SJSA1 (cell line): ENCODE data around the gene MAP2K2. TPM values are rescaled to one million over a fixed set of nuclear protein-coding genes. Genes with fewer than 3 reads are reported as not detected.

Experiments
- DNase-seq, 2 experiments: peaks; one replicate each; pipeline ENCODE4 v3.0.0-alpha.2; 2015 to 2020; ENCODE audit warnings: low spot score in 2 of 2, low read depth in 1 of 2
- H3K27ac ChIP-seq: fragments of 250-450 bp; sonication (Bioruptor Pico); 2 replicates; pipeline ENCODE4 v1.5.1; 2020; ENCODE audit warnings: mild to moderate bottlenecking, moderate library complexity
- H3K27me3 ChIP-seq: fragments of 250-450 bp; sonication (Bioruptor Pico); replicated peaks from 2 replicates; pipeline ENCODE4 v1.5.1; 2020; ENCODE audit warnings: mild to moderate bottlenecking, moderate library complexity
- H3K36me3 ChIP-seq: fragments of 250-450 bp; sonication (Bioruptor Pico); 2 replicates; pipeline ENCODE4 v1.5.1; 2020; ENCODE audit warnings: mild to moderate bottlenecking
- H3K4me1 ChIP-seq: fragments of 250-450 bp; sonication (Bioruptor Pico); replicated peaks from 2 replicates; pipeline ENCODE4 v1.6.1; 2021; ENCODE audit warnings: mild to moderate bottlenecking
- H3K4me3 ChIP-seq: fragments of 250-450 bp; sonication (Bioruptor Pico); 2 replicates; pipeline ENCODE4 v1.5.1; 2020; ENCODE audit warnings: mild to moderate bottlenecking
- H3K9me3 ChIP-seq: fragments of 250-450 bp; sonication (Bioruptor Pico); replicated peaks from 2 replicates; pipeline ENCODE4 v1.5.1; 2020; ENCODE audit warnings: mild to moderate bottlenecking
- total RNA-seq: library from RNA; depleted of rRNA; stranded (reverse); fragments of >200 nt; shearing (Covaris generic); gene quantifications from 2 replicates; pipeline ENCODE4 v1.2.3, GENCODE V29; 2014

Gene MAP2K2
- total RNA-seq, 1 experiment from 2014 or later: 188 TPM

- Histone ChIP-seq H3K4me1 (peaks cover 5% of the 10 kb centered on the region), H3K27me3 (0 out of 2 replicates have a peak, but pooled peaks cover 4% of the 10 kb centered on the region), H3K4me3 (no peak overlapping the region), H3K9me3 (no peaks in the 10 kb centered on the region), H3K27ac (no peak overlapping the region), H3K36me3 (peaks cover 10% of the 10 kb centered on the region)
- DNase-seq: no peak
Measured at GRCh38 chr19:4069331-4069959, 54.5 kb downstream of the MAP2K2 start.

- Histone ChIP-seq H3K9me3 (no peaks in the 10 kb centered on the region), H3K4me1 (peaks cover 17% of the 10 kb centered on the region), H3K27me3 (0 out of 2 replicates have a peak, but pooled peaks cover 4% of the 10 kb centered on the region), H3K36me3 (peaks cover 21% of the 10 kb centered on the region), H3K4me3 (peak overlapping the region; percentile 95), H3K27ac (no peak overlapping the region)
- no peak for DNase-seq
Measured at GRCh38 chr19:4068047-4068966, 55.6 kb downstream of the MAP2K2 start.

- Histone ChIP-seq H3K9me3 (no peaks in the 10 kb centered on the region), H3K4me3 (peak overlapping the region; percentile 95), H3K27ac (no peak overlapping the region), H3K36me3 (peaks cover 29% of the 10 kb centered on the region), H3K4me1 (peaks cover 18% of the 10 kb centered on the region), H3K27me3 (0 out of 2 replicates have a peak, but pooled peaks cover 4% of the 10 kb centered on the region)
- DNase-seq: peak in 1 of 2 experiments; percentile 41
Measured at GRCh38 chr19:4067396-4068046, 56.4 kb downstream of the MAP2K2 start.

GRCh38 chr19:4066682-4067395, 57.1 kb downstream of the MAP2K2 start, which contains the start of gene ZBTB7A:
Gene ZBTB7A (minus strand): TSS chr19:4066899. CDS start chr19:4055232, 11,667 bp downstream.
- no peaks in the 10 kb centered on the region for H3K9me3 ChIP-seq
- H3K4me1 ChIP-seq: peaks cover 18% of the 10 kb centered on the region
- H3K4me3 ChIP-seq: peak within 1 kb of the TSS; percentile 95
- peaks cover 36% of the 10 kb centered on the region for H3K36me3 ChIP-seq
- H3K27ac ChIP-seq: peak within 1 kb of the TSS; percentile 42; the same call in 1 of the 2 replicates
- peak; percentile 49 to 85 for DNase-seq
- H3K27me3 ChIP-seq: 0 out of 2 replicates have a peak, but pooled peaks cover 4% of the 10 kb centered on the region

DNA sequence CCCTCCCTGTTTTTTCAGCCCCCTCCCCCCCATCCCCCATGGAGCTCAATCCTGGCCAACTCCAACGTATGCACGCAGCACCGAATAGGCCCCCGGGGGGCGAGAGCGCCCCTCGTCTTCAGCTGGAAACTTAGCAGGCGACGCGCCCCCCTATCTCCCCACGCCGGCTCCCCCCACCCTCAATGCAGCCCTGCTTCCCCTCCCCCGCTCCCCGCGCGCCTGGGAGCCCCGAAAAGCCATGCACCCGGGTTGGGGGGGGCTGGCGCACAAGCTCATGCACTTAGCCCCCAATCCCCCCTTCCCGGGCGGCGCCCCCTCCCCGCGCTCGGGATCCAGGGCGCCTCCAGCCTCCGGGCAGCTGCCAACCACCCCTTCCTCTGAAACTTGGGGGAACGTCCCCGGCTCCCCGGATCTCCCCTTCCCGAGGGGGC, 57.7 kb downstream of the MAP2K2 start:
- DNase-seq: no peak
- Histone ChIP-seq H3K27ac (peak overlapping the region; percentile 42; the same call in 1 of the 2 replicates), H3K4me3 (peak overlapping the region; percentile 95)

DNA sequence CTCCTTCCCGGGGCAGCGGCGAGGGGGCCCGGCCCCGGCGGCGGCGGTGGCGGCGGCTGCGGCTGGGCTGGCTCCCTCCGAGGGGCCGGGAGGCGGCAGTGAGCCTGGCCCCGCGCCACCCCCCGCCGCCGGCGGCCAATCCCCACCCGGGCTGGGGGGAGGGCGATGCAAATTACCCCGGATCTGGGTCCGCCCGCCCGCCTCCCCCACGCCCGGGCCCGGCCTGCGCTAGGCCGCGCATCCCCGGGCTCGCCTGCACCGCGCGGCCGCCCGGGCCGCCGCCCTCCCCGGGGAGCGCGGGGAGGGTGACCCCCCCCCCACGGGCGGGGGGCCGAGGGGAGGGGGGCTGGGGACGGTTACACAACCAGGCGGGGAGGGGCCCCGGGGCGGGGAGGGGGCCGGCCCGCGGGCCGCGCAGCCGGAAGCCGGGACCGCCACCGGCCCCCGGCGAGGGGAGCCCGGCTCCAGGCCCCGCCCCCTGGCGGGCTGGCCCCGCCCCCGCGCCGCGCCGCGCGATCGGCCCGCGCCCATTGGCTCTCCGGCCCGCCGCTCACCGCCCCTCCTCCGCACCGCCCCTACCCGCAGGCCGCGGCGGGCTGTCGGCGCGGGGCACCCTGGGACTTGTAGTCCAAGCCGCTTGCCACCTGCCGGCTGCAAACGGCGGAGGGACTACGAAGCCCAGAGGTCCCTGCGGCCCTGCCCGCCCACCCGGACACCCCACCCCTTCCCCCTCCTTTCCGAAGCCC, 58.3 kb downstream of the MAP2K2 start:
- peaks cover 42% of the 10 kb centered on the region for H3K36me3 ChIP-seq
- H3K4me1 ChIP-seq: peaks cover 18% of the 10 kb centered on the region
- no peaks in the 10 kb centered on the region for H3K9me3 ChIP-seq
- H3K4me3 ChIP-seq: peak overlapping the region; percentile 89
- peak; percentile 85 to 97 for DNase-seq
- no peak overlapping the region; the same call in 1 of the 2 replicates for H3K27ac ChIP-seq
- H3K27me3 ChIP-seq: 0 out of 2 replicates have a peak, but pooled peaks cover 4% of the 10 kb centered on the region

More for the DNA sequence above, 57.7 kb downstream of the MAP2K2 start:
- Histone ChIP-seq H3K9me3 (no peaks in the 10 kb centered on the region), H3K27me3 (0 out of 2 replicates have a peak, but pooled peaks cover 4% of the 10 kb centered on the region), H3K4me1 (peaks cover 18% of the 10 kb centered on the region), H3K36me3 (peaks cover 41% of the 10 kb centered on the region)

DNA sequence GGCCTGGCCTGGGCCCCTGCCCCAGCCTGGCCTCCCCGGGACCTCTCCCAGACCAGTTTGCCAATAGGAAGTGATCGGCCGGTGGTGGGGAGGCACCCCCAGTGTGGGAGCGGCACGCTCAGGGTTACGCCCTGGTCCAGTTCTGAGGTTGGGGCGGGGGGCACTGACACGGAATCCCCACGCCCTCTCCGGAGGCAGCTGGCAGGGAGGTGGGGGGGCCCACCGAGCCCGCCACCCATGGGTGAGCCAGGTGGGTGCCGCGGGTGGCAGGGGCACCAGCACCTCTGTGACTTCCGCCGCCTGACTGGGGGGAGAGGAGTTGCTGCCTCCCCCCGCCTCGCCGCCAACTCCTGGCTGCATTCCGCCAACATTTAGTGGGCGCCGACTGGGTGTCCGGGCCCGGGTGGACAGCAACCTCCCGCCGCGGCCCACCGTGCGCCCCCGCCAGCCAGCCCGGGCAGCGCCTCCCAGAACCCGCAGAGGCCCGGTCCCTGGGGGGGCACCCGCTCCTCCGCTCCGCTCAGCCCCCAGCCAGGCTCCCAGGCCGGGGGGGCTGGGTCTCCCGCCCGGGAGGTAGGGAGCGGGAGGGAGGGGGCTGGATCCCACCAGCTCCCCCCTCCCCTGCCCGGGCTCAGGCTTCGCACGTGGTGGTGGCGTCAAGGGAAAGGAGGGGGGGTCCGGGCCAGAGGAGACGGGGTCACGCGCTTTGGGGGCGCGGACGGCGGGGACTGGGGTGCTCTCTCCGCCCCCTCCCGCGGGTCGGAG, 59.2 kb downstream of the MAP2K2 start:
- H3K36me3 ChIP-seq: peaks cover 51% of the 10 kb centered on the region
- H3K27ac ChIP-seq: peak overlapping the region; percentile 84
- H3K4me3 ChIP-seq: peak overlapping the region; percentile 89
- H3K9me3 ChIP-seq: no peaks in the 10 kb centered on the region
- H3K4me1 ChIP-seq: peaks cover 20% of the 10 kb centered on the region
- 0 out of 2 replicates have a peak, but pooled peaks cover 4% of the 10 kb centered on the region for H3K27me3 ChIP-seq
- peak; percentile 40 to 58 for DNase-seq

GRCh38 chr19:4064149-4064495, 59.8 kb downstream of the MAP2K2 start:
- Histone ChIP-seq H3K9me3 (no peaks in the 10 kb centered on the region), H3K27ac (peak overlapping the region; percentile 84), H3K36me3 (peaks cover 55% of the 10 kb centered on the region), H3K27me3 (0 out of 2 replicates have a peak, but pooled peaks cover 4% of the 10 kb centered on the region), H3K4me1 (peaks cover 25% of the 10 kb centered on the region), H3K4me3 (peak overlapping the region; percentile 89)
- DNase-seq: no peak

DNA sequence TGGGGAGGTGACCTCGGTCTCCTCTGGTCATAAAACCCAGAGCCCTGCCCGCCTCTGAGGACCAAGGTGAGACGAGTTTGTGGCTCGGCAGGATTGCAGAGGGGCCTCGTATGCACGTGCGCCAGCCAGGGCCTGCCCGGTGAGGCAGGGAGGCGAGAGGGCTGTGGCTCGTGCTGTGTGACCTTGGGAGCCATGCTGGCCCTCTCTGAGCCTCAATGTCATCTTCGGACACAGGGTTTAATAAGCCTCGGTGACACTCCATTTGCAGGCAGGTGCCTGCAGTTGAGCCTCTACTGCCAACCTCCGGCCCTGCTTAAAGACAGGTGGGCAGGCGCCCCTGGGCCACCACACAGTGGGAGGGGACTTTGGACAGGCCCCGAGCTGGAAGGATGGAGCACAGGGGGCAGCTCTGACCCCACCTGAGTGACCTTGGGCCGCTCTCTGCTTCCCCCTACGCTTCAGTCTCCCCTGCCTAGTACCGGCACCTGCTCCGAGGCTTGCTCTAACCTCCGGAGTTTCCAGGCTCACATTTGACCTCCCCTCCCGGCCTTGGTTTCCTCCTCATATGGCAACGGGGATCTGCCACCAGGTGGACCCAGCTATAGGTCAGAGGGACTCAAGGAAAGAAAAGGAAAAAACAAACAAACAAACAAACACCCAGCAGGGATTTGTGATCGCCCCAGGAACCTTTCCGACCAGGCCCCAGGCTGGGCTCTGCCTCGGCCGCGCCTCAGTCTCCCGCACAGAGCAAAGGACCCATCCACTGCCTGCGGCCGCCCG, 60.4 kb downstream of the MAP2K2 start:
- Histone ChIP-seq H3K9me3 (no peaks in the 10 kb centered on the region), H3K36me3 (peaks cover 61% of the 10 kb centered on the region), H3K4me3 (peak overlapping the region; percentile 89), H3K27ac (no peak overlapping the region), H3K27me3 (0 out of 2 replicates have a peak, but pooled peaks cover 4% of the 10 kb centered on the region), H3K4me1 (peaks cover 31% of the 10 kb centered on the region)
- DNase-seq: no peak

DNA sequence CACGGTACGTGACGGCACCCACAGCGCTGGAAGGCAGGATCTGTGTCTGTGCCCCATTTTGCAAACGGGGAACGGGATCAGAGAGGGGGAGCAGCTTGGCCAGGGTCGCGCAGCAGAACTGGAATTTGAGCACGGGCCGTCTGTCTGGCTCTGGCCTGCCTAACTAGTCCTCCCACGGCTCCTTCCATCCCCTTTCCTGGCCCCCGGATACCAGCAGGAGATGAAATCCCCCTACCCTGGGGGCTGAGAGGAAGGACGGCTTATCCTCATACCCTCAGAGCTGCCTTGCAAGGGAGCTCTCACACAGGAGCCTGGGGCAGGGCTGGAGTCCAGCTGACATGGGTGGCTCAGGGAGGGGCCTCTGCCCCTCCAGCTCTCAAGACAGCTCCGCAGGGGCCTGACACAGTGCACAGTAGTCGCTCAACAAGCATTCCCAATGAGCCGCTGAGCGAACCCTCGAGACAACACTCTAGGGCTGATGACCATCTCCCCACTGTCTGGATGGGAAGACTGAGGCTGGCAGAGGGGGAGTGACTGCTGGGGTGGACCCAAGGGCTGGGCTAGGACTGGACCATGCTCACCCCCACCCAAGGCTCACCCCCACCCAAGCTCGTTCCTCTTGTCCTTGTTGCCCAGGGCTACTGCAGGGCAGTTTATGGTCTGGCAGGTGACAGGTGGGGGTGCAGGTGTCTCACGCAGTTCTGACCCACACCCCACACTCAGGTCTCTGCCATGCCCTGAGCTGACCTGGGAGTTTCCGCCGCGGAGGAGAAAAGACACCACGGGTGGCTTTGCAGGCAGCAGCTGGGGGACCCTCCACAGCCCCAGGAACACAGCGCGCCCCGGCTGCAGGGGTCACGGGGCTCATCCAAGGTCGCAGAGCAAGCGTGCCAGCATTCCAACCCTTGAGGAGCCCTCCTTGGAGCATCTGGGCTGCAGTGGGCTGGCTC, 61.2 kb downstream of the MAP2K2 start:
- H3K4me3 ChIP-seq: no peak overlapping the region
- no peaks in the 10 kb centered on the region for H3K9me3 ChIP-seq
- H3K27ac ChIP-seq: no peak overlapping the region
- no peak for DNase-seq
- H3K27me3 ChIP-seq: no peaks in the 10 kb centered on the region
- peaks cover 61% of the 10 kb centered on the region for H3K36me3 ChIP-seq
- peaks cover 39% of the 10 kb centered on the region for H3K4me1 ChIP-seq
